Putamen (tissue), 1 donor: ENCODE data around the gene GSDMA.

Experiments
- DNase-seq: peaks from one replicate; pipeline ENCODE4 v3.0.0-alpha.2; 2016; ENCODE audit warnings: low spot score

The GSDMA gene

GRCh38 chr17:40022961-40023541, 60.2 kb downstream of the GSDMA start:
- DNase-seq, result no peak

GRCh38 chr17:40023590-40024292, 60.9 kb downstream of the GSDMA start:
- DNase-seq, result no peak

DNA sequence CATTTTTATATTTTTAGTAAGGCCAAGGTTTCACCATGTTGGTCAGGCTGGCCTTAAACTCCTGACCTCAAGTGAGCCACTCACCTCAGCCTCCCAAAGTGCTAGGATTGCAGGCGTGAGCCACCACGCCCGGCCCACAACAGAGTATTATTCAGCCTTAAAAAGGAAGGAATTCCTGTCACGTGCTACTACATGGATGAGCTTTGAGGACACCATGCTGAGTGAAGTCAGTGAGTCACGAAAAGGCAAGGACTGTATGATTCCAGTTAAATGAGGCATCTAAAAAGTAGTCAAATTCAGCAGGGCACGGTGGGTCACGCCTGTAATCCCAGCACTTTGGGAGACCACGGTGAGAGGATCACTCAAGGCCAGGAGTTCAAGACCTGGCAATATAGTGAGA, 62.1 kb downstream of the GSDMA start:
- no peak for DNase-seq

- no peak for DNase-seq
Measured at GRCh38 chr17:40025559-40025958, 62.8 kb downstream of the GSDMA start.

GRCh38 chr17:40025991-40026815, 63.4 kb downstream of the GSDMA start:
- no peak for DNase-seq

DNA sequence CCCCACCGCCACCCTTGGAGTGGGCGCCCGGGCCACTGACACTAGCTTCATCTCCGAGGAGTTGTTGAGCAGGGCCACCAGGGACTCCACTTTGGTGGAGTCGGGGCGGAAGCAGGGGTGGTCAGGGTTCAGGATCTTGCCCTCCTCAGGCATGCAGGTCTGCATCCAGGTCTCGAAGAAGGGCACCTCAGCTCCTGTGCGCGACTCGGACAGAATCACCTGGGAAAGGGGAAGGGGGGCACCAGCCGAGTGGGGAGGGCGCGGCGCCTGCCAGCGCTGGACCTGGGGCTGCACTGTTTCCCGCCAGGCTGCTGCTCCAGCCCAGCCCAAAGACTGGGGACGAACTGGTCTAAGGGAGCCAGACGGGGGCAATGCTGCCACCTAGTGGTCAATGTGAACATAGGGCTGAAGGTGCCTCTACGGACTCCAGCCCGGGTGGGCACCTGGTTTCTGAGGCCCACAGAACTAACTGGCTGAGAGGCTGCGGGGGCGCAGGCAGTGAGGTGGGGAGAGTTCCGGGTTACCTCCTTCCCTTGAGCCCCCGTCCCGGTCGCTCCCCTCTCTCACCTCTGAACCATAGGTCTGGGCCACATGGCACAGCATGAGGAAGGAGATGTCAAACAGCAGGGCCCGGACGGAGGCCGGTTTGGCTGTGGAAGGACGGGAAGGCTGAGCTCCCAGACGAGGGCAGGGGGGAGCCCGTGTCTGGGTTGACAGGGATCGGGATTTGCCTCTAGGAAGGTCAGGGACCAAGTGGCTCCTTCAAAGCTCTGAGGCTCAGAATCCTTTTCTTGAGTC, 64.2 kb downstream of the GSDMA start:
- peak; percentile 63 for DNase-seq
